GM10266 (cell line): ENCODE measurements around the gene DLL4.

ENCODE experiments used
- DNase-seq: peaks from one replicate; pipeline ENCODE4 v3.0.0; 2012; ENCODE audit errors: extremely low spot score
- TF ChIP-seq, protein P1 (sequence below): IDR thresholded peaks from 2 replicates; pipeline ENCODE4 v1.5.1; 2012; ENCODE audit warnings: mild to moderate bottlenecking, low read depth; ENCODE audit not compliant: control insufficient read depth, insufficient read depth; ENCODE audit errors: missing control alignments

Gene DLL4

DNA sequence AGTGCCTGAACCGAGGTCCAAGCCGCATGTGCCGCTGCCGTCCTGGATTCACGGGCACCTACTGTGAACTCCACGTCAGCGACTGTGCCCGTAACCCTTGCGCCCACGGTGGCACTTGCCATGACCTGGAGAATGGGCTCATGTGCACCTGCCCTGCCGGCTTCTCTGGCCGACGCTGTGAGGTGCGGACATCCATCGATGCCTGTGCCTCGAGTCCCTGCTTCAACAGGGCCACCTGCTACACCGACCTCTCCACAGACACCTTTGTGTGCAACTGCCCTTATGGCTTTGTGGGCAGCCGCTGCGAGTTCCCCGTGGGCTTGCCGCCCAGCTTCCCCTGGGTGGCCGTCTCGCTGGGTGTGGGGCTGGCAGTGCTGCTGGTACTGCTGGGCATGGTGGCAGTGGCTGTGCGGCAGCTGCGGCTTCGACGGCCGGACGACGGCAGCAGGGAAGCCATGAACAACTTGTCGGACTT lies 7.1 kb downstream of the DLL4 start:
- no peak for DNase-seq
- TF ChIP-seq, protein P1, sequence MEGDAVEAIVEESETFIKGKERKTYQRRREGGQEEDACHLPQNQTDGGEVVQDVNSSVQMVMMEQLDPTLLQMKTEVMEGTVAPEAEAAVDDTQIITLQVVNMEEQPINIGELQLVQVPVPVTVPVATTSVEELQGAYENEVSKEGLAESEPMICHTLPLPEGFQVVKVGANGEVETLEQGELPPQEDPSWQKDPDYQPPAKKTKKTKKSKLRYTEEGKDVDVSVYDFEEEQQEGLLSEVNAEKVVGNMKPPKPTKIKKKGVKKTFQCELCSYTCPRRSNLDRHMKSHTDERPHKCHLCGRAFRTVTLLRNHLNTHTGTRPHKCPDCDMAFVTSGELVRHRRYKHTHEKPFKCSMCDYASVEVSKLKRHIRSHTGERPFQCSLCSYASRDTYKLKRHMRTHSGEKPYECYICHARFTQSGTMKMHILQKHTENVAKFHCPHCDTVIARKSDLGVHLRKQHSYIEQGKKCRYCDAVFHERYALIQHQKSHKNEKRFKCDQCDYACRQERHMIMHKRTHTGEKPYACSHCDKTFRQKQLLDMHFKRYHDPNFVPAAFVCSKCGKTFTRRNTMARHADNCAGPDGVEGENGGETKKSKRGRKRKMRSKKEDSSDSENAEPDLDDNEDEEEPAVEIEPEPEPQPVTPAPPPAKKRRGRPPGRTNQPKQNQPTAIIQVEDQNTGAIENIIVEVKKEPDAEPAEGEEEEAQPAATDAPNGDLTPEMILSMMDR, result no peak

DNA sequence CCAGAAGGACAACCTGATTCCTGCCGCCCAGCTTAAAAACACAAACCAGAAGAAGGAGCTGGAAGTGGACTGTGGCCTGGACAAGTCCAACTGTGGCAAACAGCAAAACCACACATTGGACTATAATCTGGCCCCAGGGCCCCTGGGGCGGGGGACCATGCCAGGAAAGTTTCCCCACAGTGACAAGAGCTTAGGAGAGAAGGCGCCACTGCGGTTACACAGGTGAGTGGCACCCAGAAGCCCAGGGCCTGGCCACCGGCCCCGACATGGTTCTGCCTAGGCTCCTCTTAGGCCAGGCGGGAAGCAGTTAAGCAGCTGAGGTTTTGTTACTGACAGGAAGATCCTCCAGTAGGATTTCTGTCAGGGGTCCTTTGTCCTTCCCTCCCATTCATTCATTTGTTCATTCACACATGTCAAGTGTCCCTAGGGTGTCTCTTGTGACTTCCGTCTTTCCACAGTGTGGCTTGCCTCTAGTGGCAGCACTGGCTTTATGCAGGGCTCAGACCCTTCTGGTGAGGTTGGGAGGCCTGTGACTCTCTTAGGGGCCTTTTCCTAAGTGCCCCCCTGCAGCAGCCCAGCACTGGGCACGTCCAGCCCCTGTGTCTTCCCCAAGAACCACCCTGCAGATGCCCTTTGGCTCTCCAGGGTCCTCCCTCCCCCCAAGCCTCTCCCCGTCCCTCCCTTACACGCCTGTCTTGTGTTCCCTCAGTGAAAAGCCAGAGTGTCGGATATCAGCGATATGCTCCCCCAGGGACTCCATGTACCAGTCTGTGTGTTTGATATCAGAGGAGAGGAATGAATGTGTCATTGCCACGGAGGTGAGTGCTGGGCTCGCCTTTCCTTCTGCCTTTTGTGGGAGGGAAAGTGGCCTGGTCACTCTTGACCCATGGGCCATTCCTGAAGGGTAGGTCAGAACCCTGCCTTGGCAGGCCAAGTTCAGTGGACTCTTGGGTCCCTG lies 7.8 kb downstream of the DLL4 start:
- no peak for DNase-seq
- TF ChIP-seq, protein P1, result no peak

DNA sequence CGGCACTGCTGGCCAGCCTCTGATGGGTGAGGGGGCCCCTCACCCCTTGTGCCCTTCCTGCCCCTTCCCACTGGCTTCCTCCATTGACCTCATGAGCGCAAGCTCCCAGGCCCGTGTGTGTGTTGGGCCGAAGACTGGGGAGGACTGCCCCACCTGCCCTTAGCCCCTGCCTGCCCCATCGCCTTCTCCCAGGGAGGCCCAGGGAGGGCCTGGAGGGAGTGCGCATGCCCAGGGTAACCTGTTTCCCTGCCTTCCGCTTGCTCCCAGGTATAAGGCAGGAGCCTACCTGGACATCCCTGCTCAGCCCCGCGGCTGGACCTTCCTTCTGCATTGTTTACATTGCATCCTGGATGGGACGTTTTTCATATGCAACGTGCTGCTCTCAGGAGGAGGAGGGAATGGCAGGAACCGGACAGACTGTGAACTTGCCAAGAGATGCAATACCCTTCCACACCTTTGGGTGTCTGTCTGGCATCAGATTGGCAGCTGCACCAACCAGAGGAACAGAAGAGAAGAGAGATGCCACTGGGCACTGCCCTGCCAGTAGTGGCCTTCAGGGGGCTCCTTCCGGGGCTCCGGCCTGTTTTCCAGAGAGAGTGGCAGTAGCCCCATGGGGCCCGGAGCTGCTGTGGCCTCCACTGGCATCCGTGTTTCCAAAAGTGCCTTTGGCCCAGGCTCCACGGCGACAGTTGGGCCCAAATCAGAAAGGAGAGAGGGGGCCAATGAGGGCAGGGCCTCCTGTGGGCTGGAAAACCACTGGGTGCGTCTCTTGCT lies 8.8 kb downstream of the DLL4 start:
- DNase-seq, result no peak
- TF ChIP-seq, protein P1, result peak; percentile 27

DNA sequence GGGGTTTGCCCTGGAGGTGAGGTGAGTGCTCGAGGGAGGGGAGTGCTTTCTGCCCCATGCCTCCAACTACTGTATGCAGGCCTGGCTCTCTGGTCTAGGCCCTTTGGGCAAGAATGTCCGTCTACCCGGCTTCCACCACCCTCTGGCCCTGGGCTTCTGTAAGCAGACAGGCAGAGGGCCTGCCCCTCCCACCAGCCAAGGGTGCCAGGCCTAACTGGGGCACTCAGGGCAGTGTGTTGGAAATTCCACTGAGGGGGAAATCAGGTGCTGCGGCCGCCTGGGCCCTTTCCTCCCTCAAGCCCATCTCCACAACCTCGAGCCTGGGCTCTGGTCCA lies 9.4 kb downstream of the DLL4 start:
- DNase-seq, result no peak

DNA sequence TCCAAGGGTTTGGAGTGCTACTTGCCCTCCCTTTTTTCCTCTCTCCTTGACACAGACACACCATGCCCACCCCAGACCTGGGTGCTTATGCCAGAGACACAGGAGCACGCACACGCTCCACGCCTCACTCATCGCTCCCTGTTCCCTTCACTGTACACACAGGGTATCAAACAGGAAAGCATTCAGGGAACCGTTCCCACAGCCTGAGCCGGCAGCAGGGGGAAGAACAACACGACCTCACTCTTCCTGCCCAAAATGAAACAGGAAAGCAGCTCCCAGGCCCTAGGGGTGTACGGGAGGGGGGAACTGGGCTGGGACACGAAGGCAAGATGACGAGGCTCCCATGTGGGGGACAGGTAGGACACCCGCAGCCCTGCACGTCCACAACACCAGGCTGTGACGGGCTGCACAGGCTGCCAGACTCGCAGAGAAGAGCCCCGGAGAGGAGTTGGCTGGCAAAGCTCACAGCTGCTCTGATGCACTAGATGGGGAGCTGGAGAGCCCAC lies 11.2 kb downstream of the DLL4 start:
- DNase-seq, result no peak
- TF ChIP-seq, protein P1, result no peak

More for the DNA sequence above, 9.4 kb downstream of the DLL4 start:
- TF ChIP-seq, protein P1, result no peak

DNA sequence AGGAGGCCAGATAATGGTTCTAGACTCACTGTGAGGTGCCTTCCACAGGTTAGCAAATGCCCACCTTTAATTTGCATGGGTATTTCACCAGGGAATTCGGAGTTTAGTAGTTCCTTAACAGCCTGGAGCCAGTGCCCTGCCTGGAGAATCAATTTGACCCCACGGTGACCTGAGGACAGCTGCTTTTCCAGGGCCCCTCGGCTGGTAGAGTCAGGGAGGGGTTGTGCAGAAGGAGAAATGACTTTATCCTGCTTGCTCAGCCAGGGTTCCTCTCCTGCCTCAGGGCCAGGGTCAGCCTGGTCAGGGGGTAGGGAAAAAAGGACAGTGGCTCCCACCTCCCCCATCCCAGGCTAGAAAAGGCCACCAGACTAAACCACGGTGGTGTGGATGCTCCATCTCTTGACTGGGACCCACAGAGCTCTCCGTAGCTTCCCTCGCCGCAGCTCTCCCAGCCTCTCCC lies 12.0 kb downstream of the DLL4 start:
- no peak for DNase-seq
- TF ChIP-seq, protein P1, result no peak
